OCI-LY7 (cell line): ENCODE results near the gene SRGAP1. TPM values are rescaled to one million over a fixed set of nuclear protein-coding genes. Genes with fewer than 3 reads are reported as not detected.

Experiments
- BruUV-seq: library from RNA; stranded (reverse); fragments of 400-500 nt; replicated peaks from 2 replicates; lab custom pipeline; 2021; lab: Mats Ljungman, UMichigan
- CTCF ChIA-PET: fragments of 300-600 bp; sonication (Branson Sonifier 250); formaldehyde crosslinking; loops from one replicate; lab custom pipeline; 2022; ENCODE audit warnings: antibody characterized with exemption; ENCODE audit not compliant: unreplicated experiment; lab: Charles Lee
- POLR2A ChIA-PET: fragments of 300-600 bp; sonication (Branson Sonifier 250); formaldehyde crosslinking; loops from one replicate; lab custom pipeline; 2022; ENCODE audit warnings: antibody characterized with exemption; lab: Charles Lee
- DNase-seq: peaks from one replicate; pipeline ENCODE4 v3.0.0-alpha.2; 2015; ENCODE audit warnings: low spot score
- H2AFZ ChIP-seq: fragments of 200-600 bp; sonication (generic), shearing (Covaris generic); 2 replicates; pipeline ENCODE4 v1.6.1; 2014; ENCODE audit warnings: mild to moderate bottlenecking, antibody characterized with exemption, low read length, moderate library complexity
- H3K27ac ChIP-seq: fragments of 200-600 bp; sonication (generic); 2 replicates; pipeline ENCODE4 v1.5.1; 2014; ENCODE audit warnings: mixed run types, low read depth, mild to moderate bottlenecking, moderate library complexity, low read length, inconsistent platforms; ENCODE audit not compliant: poor library complexity, severe bottlenecking
- H3K36me3 ChIP-seq: fragments of 200-600 bp; sonication (generic); 2 replicates; pipeline ENCODE4 v1.6.1; 2014; ENCODE audit warnings: mild to moderate bottlenecking, antibody characterized with exemption, low read length, moderate library complexity, mixed read lengths; ENCODE audit not compliant: insufficient read depth
- H3K4me1 ChIP-seq: fragments of 200-600 bp; sonication (generic); 2 replicates; pipeline ENCODE4 v1.5.1; 2014; ENCODE audit warnings: mild to moderate bottlenecking, low read length; ENCODE audit not compliant: insufficient read depth, poor library complexity, severe bottlenecking
- H3K4me2 ChIP-seq: fragments of 200-600 bp; sonication (generic); 2 replicates; pipeline ENCODE4 v1.6.1; 2014; ENCODE audit warnings: mild to moderate bottlenecking, low read length
- H3K4me3 ChIP-seq: fragments of 200-600 bp; sonication (generic); 2 replicates; pipeline ENCODE4 v1.5.1; 2014; ENCODE audit warnings: mild to moderate bottlenecking, low read depth, low read length; ENCODE audit not compliant: poor library complexity, severe bottlenecking
- H3K79me2 ChIP-seq: fragments of 200-600 bp; sonication (generic); 2 replicates; pipeline ENCODE4 v1.6.1; 2016; ENCODE audit warnings: low read depth, mild to moderate bottlenecking, low read length, moderate library complexity, mixed read lengths; ENCODE audit not compliant: insufficient read depth
- H3K9me2 ChIP-seq: fragments of 200-600 bp; sonication (generic); 2 replicates; pipeline ENCODE4 v1.6.1; 2016; ENCODE audit warnings: mild to moderate bottlenecking, low read length, mixed read lengths; ENCODE audit not compliant: insufficient read depth
- H3K9me3 ChIP-seq: fragments of 200-600 bp; sonication (generic); 2 replicates; pipeline ENCODE4 v1.6.1; 2014; ENCODE audit warnings: mild to moderate bottlenecking, mixed run types, low read length, mixed read lengths
- H4K20me1 ChIP-seq: fragments of 200-600 bp; sonication (generic); 2 replicates; pipeline ENCODE4 v1.6.1; 2014; ENCODE audit warnings: mild to moderate bottlenecking, antibody characterized with exemption, low read length, moderate library complexity, mixed read lengths; ENCODE audit not compliant: insufficient read depth
- CTCF ChIP-seq: fragments of 200-600 bp; sonication (generic); conservative IDR thresholded peaks from 2 replicates; pipeline ENCODE4 v1.5.1; 2014; ENCODE audit warnings: mild to moderate bottlenecking, antibody characterized with exemption, low read length, moderate library complexity, mixed read lengths
- EZH2phosphoT487 ChIP-seq: fragments of 200-600 bp; sonication (generic); IDR thresholded peaks from 2 replicates; pipeline ENCODE4 v1.6.1; 2018; ENCODE audit warnings: low read depth, borderline replicate concordance, mild to moderate bottlenecking, mixed run types, antibody characterized with exemption, low read length, moderate library complexity, mixed read lengths
- intact Hi-C: fragments of 100-400 bp; cut with micrococcal nuclease; formaldehyde crosslinking; loops from one replicate; pipeline ENCODE4 v1.10.0; 2022; ENCODE audit not compliant: unreplicated experiment
- total RNA-seq, 2 experiments: library from RNA; depleted of rRNA in 1 of 2; stranded (reverse); fragments of >200 nt in 1 of 2; shearing (Covaris generic) in 1 of 2; gene quantifications; 2 replicates each; pipeline ENCODE4 v1.2.3, GENCODE V29; 2014 to 2022

Gene SRGAP1
- total RNA-seq, 2 experiments from 2014 or later = 0.06 TPM; not detected in 1

GRCh38 chr12:63802012-63802608 lies 42.4 kb upstream of the SRGAP1 start:
- peak; percentile 34 for DNase-seq
- H3K4me1 ChIP-seq = no peaks in the 10 kb centered on the region
- CTCF ChIA-PET = interaction anchor here (1.3 kb wide), 1 partner anchor 12 kb away, joined by 3 read pairs; no protein-coding TSS in a partner anchor
- no peaks in the 10 kb centered on the region for H3K9me3 ChIP-seq
- intact Hi-C loops = loop anchor here (2.0 to 10.0 kb wide), 2 partner anchors 127 to 381 kb away; no protein-coding TSS in a partner anchor
- TF ChIP-seq CTCF (peak; percentile 81), EZH2phosphoT487 (no peak)
- no peak overlapping the region for H3K4me3 ChIP-seq
- no peaks in the 10 kb centered on the region for H3K79me2 ChIP-seq
- H3K27ac ChIP-seq = no peak overlapping the region
- BruUV-seq = no TSS peak
- H3K4me2 ChIP-seq = no peak overlapping the region
- POLR2A ChIA-PET = interaction anchor here (1.9 kb wide), 1 partner anchor 17 kb away, joined by 7 read pairs; no protein-coding TSS in a partner anchor
- H3K36me3 ChIP-seq = peaks cover 25% of the 10 kb centered on the region
- H2AFZ ChIP-seq = no peak overlapping the region
- H3K9me2 ChIP-seq = no peaks in the 10 kb centered on the region
- H4K20me1 ChIP-seq = no peaks in the 10 kb centered on the region

GRCh38 chr12:63804746-63805145 lies 39.8 kb upstream of the SRGAP1 start:
- no TSS peak for BruUV-seq
- ChIA-PET POLR2A (interaction anchor here (0.5 kb wide), 1 partner anchor 930 kb away, joined by 3 read pairs; no protein-coding TSS in a partner anchor), CTCF (no interaction called here)
- Histone ChIP-seq H3K4me1 (no peaks in the 10 kb centered on the region), H3K9me2 (no peaks in the 10 kb centered on the region), H3K4me3 (no peak overlapping the region), H3K27ac (no peak overlapping the region), H3K36me3 (peaks cover 48% of the 10 kb centered on the region), H3K79me2 (no peaks in the 10 kb centered on the region), H2AFZ (no peak overlapping the region), H3K9me3 (no peaks in the 10 kb centered on the region), H4K20me1 (no peaks in the 10 kb centered on the region), H3K4me2 (no peak overlapping the region)
- DNase-seq = no peak
- intact Hi-C loops = loop anchor here (10.0 kb wide), 1 partner anchor 130 kb away; no protein-coding TSS in a partner anchor
- TF ChIP-seq CTCF (no peak), EZH2phosphoT487 (no peak)
